ENCODE measurements around the gene PCF11.

DNA sequence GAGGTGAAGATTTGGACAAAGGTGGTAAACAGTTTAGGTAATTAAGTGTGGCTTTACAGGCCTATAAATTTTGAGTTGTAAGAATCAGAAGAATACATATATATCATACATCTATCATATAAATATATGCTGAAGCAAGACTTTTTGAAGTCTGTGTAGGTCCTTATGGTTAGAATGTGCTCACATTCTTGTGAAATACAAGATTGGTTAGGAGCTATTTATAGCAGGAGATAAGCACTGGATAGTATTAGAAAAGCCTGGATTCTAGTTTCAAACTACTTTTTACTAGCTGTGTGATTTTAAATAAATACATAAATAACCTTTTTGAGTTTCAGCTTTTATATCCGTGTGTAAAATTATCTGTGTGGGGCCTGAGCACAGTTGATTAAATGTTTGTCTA, 78.9 kb downstream of the PCF11 start:
- no peak for TF ChIP-seq EGR1 (IDR thresholded peaks at IDR 0.05)
- TF ChIP-seq RAD21 (IDR thresholded peaks at IDR 0.05; ENCODE audit: low read depth) = no peak
- no peak for TF ChIP-seq EP300 (IDR thresholded peaks at IDR 0.05; ENCODE audit: borderline replicate concordance)
- TF ChIP-seq TCF12 (IDR thresholded peaks at IDR 0.05; ENCODE audit: low read depth) = no peak
- no peak for TF ChIP-seq CREB1 (IDR thresholded peaks at IDR 0.05; ENCODE audit: low read depth)
- no peak for TF ChIP-seq TEAD4 (IDR thresholded peaks at IDR 0.05)
- no peak for TF ChIP-seq YY1 (IDR thresholded peaks at IDR 0.05; ENCODE audit: low read depth)
- TF ChIP-seq, protein P1, sequence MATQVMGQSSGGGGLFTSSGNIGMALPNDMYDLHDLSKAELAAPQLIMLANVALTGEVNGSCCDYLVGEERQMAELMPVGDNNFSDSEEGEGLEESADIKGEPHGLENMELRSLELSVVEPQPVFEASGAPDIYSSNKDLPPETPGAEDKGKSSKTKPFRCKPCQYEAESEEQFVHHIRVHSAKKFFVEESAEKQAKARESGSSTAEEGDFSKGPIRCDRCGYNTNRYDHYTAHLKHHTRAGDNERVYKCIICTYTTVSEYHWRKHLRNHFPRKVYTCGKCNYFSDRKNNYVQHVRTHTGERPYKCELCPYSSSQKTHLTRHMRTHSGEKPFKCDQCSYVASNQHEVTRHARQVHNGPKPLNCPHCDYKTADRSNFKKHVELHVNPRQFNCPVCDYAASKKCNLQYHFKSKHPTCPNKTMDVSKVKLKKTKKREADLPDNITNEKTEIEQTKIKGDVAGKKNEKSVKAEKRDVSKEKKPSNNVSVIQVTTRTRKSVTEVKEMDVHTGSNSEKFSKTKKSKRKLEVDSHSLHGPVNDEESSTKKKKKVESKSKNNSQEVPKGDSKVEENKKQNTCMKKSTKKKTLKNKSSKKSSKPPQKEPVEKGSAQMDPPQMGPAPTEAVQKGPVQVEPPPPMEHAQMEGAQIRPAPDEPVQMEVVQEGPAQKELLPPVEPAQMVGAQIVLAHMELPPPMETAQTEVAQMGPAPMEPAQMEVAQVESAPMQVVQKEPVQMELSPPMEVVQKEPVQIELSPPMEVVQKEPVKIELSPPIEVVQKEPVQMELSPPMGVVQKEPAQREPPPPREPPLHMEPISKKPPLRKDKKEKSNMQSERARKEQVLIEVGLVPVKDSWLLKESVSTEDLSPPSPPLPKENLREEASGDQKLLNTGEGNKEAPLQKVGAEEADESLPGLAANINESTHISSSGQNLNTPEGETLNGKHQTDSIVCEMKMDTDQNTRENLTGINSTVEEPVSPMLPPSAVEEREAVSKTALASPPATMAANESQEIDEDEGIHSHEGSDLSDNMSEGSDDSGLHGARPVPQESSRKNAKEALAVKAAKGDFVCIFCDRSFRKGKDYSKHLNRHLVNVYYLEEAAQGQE (IDR thresholded peaks at IDR 0.05; ENCODE audit: low read depth) = no peak
- no peak for TF ChIP-seq NFIC (IDR thresholded peaks at IDR 0.05)
- TF ChIP-seq FOXM1 (IDR thresholded peaks at IDR 0.05; ENCODE audit: borderline replicate concordance, low read depth) = no peak
- no peak for TF ChIP-seq TAF1 (IDR thresholded peaks at IDR 0.05; ENCODE audit: low read depth)
- no peak for TF ChIP-seq MAX (IDR thresholded peaks at IDR 0.05)
- no peak for TF ChIP-seq ZBTB7A (IDR thresholded peaks at IDR 0.05; ENCODE audit: low read depth)
- no peak for TF ChIP-seq CEBPB (IDR thresholded peaks at IDR 0.05)
